ENCODE data around the gene FAM219B. TPM values are rescaled to one million over a fixed set of nuclear protein-coding genes. Genes with fewer than 3 reads are reported as not detected.

The FAM219B gene
- polyA plus RNA-seq, 1 experiment = 38.2 TPM

- TF ChIP-seq, protein P1, sequence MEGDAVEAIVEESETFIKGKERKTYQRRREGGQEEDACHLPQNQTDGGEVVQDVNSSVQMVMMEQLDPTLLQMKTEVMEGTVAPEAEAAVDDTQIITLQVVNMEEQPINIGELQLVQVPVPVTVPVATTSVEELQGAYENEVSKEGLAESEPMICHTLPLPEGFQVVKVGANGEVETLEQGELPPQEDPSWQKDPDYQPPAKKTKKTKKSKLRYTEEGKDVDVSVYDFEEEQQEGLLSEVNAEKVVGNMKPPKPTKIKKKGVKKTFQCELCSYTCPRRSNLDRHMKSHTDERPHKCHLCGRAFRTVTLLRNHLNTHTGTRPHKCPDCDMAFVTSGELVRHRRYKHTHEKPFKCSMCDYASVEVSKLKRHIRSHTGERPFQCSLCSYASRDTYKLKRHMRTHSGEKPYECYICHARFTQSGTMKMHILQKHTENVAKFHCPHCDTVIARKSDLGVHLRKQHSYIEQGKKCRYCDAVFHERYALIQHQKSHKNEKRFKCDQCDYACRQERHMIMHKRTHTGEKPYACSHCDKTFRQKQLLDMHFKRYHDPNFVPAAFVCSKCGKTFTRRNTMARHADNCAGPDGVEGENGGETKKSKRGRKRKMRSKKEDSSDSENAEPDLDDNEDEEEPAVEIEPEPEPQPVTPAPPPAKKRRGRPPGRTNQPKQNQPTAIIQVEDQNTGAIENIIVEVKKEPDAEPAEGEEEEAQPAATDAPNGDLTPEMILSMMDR (IDR thresholded peaks at IDR 0.05; ENCODE audit: low read depth, low read length) = no peak
- H3K9me3 ChIP-seq (ENCODE audit: control insufficient read depth, insufficient read depth, low read length) = no peaks in the 10 kb centered on the region
- no peak for DNase-seq (ENCODE audit: low read depth, low spot score)
- POLR2A ChIA-PET = no interaction called here
- no peaks in the 10 kb centered on the region for H3K27me3 ChIP-seq (ENCODE audit: control insufficient read depth, insufficient read depth, low read length)
- H3K27ac ChIP-seq (ENCODE audit: low read depth, low read length) = no peak overlapping the region
- no peak overlapping the region for H3K4me3 ChIP-seq (ENCODE audit: low read depth, low read length)
- CTCF ChIA-PET = no interaction called here
Observed at GRCh38 chr15:74850393-74850792, 56.3 kb downstream of the FAM219B start.

Other genes starting within 250 kb of the FAM219B start
- 37.1 and 43.6 TPM in 2 replicates for gene EDC3, start 210.8 kb downstream of the FAM219B start, polyA plus RNA-seq (2011; rRNA removed)
- gene CYP1A1, start 181.3 kb downstream of the FAM219B start, polyA plus RNA-seq (2011; rRNA removed) = 0.04 TPM in 1 of 2 replicates, not detected in the other
- gene CYP1A2, start 158.0 kb downstream of the FAM219B start, polyA plus RNA-seq (2011; rRNA removed) = not detected in 2 replicates
- gene CSK, start 124.8 kb downstream of the FAM219B start, polyA plus RNA-seq (2011; rRNA removed) = 17.2 and 25.1 TPM in 2 replicates
- not detected in 2 replicates for gene LMAN1L, start 94.0 kb downstream of the FAM219B start, polyA plus RNA-seq (2011; rRNA removed)
- gene CPLX3, start 80.2 kb downstream of the FAM219B start, polyA plus RNA-seq (2011; rRNA removed) = not detected in 2 replicates
- 14.2 and 18.6 TPM in 2 replicates for gene ULK3, start 63.7 kb downstream of the FAM219B start, polyA plus RNA-seq (2011; rRNA removed)
- gene SCAMP2, start 33.5 kb downstream of the FAM219B start, polyA plus RNA-seq (2011; rRNA removed) = 116 and 127 TPM in 2 replicates
- 55.5 and 69.4 TPM in 2 replicates for gene MPI, start 16.8 kb downstream of the FAM219B start, polyA plus RNA-seq (2011; rRNA removed)
- gene COX5A, start 31.2 kb upstream of the FAM219B start, polyA plus RNA-seq (2011; rRNA removed) = 134 and 147 TPM in 2 replicates
- 0.25 and 0.31 TPM in 2 replicates for gene RPP25, start 49.9 kb upstream of the FAM219B start, polyA plus RNA-seq (2011; rRNA removed)
- gene SCAMP5, start 88.7 kb upstream of the FAM219B start, polyA plus RNA-seq (2011; rRNA removed) = 2.1 TPM in 2 replicates
- 5.5 and 7.1 TPM in 2 replicates for gene PPCDC, start 116.7 kb upstream of the FAM219B start, polyA plus RNA-seq (2011; rRNA removed)

Data from AG04450 (cell line).